Measurements from ENCODE around the gene SSB.
A peak's percentile ranks its signal among the peaks of the same experiment; 100 is the strongest.

DNA sequence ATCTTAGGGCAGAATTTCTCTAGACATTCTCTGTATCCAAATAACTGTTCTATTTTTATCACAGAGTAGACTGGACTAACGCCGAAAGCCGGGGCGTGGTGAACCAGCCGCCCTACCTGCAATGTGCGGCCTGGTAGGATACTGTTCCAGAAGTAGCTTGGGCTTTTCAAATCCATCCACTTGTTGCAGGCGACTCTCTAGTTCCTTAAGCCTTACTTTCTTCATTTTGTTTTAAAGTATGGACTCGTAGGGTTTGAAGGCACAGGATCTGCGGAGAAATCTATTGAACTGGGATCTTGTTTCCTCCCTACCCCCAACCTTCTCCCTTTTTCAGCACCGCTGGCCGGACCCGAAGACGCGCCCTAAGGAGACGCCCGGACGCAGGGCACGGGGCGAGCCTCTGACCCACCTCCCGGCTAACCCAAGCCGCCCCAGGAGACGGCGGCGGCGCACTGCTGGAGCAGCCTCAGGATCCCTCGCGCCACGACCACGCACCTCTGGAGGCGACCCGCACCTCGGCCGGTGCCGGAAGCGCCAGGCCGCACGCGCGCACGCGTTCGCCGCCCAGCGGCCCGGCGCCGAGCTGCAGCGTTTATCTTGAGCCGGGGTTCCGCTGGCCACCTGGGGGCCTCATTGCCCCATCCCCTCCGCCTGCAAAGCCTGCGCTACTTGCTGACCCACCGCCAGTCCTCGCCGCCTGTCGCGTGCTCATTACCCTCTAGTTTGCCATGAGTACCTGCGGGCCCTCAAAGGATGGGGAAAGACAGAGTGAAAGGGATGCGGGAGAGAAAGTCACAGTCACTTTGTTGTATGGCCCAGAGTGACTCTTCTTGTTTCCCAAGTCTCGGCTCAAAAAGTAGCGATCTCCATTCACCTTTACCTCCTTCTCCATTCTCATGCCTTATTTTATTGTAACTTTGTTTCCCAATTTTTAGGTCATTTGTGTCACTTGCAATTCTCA lies 26.0 kb downstream of the SSB start, which contains the start of gene METTL5:
- TF ChIP-seq TCF12 (IDR thresholded peaks at IDR 0.05; ENCODE audit: low read depth) (peak; percentile 32; the same call in 1 of the 2 replicates), EP300 (IDR thresholded peaks at IDR 0.05; ENCODE audit: borderline replicate concordance) (no peak), CREB1 (IDR thresholded peaks at IDR 0.05; ENCODE audit: low read depth) (no peak), MAX (IDR thresholded peaks at IDR 0.05) (peak; percentile 84), NFIC (IDR thresholded peaks at IDR 0.05) (no peak), CEBPB (IDR thresholded peaks at IDR 0.05) (no peak), RAD21 (IDR thresholded peaks at IDR 0.05; ENCODE audit: low read depth) (peak; percentile 66), YY1 (IDR thresholded peaks at IDR 0.05; ENCODE audit: low read depth) (no peak)
